ENCODE data around the gene GARNL3. TPM values are rescaled to one million over a fixed set of nuclear protein-coding genes. Genes with fewer than 3 reads are reported as not detected.

Gene GARNL3
- total and polyA plus RNA-seq, 2 experiments from 2014 or later: 8.7 to 21.9 TPM

- TF ChIP-seq ZNF462 (CRISPR knock-in tag; IDR thresholded peaks at IDR 0.05): no peak
These were observed 76.6 kb downstream of the GARNL3 start (continued) for GRCh38 chr9:127341152-127341551.

DNA sequence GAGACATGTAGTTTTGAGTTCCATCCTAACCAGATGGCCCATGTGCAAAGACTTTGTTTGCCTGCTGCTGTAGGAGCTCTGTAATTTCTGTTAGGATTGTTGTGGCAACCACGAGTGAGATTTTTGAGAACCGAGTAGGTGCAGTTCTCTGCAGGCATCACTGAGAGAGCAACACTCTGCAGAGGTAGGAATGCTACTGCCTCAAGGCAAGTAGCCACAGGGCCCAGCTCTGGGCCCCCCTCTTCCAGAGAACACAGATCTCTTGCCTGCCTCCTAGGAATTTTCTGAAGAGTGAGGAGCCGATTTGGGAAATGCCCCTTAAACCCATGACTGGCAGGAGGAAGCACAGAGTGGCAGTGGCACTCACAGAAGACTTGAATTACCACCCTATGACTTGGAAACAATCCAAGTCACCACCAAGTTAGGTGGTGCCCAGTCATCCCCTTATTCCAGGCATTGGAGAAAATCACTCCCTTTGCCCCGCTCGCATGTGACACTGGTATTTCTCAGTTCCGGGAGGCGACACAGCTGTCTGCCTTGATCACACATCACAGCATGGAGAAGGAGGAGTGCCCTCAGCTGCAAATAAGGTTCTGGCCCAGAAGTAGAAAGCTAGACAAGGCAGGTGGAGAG is 79.9 kb downstream of the GARNL3 start:
- no peaks in the 10 kb centered on the region for H3K27me3 Mint-ChIP-seq (ENCODE audit: insufficient read depth, low read depth, poor library complexity)
- H3F3A ChIP-seq (replicated peaks; ENCODE audit: low read depth): no peaks in the 10 kb centered on the region
- H2AFZ ChIP-seq: no peak overlapping the region
- H3K4me1 Mint-ChIP-seq: peaks cover 10% of the 10 kb centered on the region; the same call in 2 of the 3 replicates
- H4K20me1 ChIP-seq (replicated peaks; ENCODE audit: insufficient read depth): no peaks in the 10 kb centered on the region
- H3K9me3 Mint-ChIP-seq: no peaks in the 10 kb centered on the region
- H3K4me3 ChIP-seq: no peak overlapping the region
- ATAC-seq (no peak), DNase-seq (ENCODE audit: low spot score) (no peak)
- no peak overlapping the region for H3K27ac Mint-ChIP-seq
- no peak overlapping the region for H3K4me3 Mint-ChIP-seq
- TF ChIP-seq JUNB (IDR thresholded peaks at IDR 0.05; ENCODE audit: unreplicated experiment): no peak
- TF ChIP-seq STAT1 (IDR thresholded peaks at IDR 0.05; ENCODE audit: unreplicated experiment): no peak
- no peak for TF ChIP-seq REST (IDR thresholded peaks at IDR 0.05; ENCODE audit: unreplicated experiment)
- no peak for TF ChIP-seq CTCF (conservative IDR thresholded peaks at IDR 0.05; ENCODE audit: low read depth in 2 of 2)
- TF ChIP-seq EZH2 (IDR thresholded peaks at IDR 0.05; ENCODE audit: low read depth, unreplicated experiment): no peak
- no peak for TF ChIP-seq CREB1 (CRISPR knock-in tag; IDR thresholded peaks at IDR 0.05; ENCODE audit: low read depth)
- H3K4me1 ChIP-seq (ENCODE audit: insufficient read depth): no peaks in the 10 kb centered on the region
- H3K36me3 Mint-ChIP-seq (ENCODE audit: low read depth): 0 out of 3 replicates have a peak, but pooled peaks cover 3% of the 10 kb centered on the region
- no peaks in the 10 kb centered on the region for H3K27me3 ChIP-seq (ENCODE audit: insufficient read depth)
- no peak overlapping the region; the same call in 1 of the 2 replicates for H3K27ac ChIP-seq (ENCODE audit: low read depth)
- no peak overlapping the region for H3K4me2 ChIP-seq
- H3K36me3 ChIP-seq (ENCODE audit: insufficient read depth): no peaks in the 10 kb centered on the region
- H3K79me2 ChIP-seq (replicated peaks; ENCODE audit: insufficient read depth): no peaks in the 10 kb centered on the region
- no peaks in the 10 kb centered on the region for H3K9me2 ChIP-seq (ENCODE audit: insufficient read depth)
